Left forelimb (tissue), 1 donor: ENCODE measurements around the gene SELPLG.
"Not testable (repeated sequence)": the region's sequence is repeated elsewhere in the genome, so short reads cannot be mapped to it uniquely, and the experiment has no call there.

Experiments
- DNase-seq: peaks from one replicate; pipeline ENCODE4 v3.0.0-alpha.2; 2018; ENCODE audit warnings: low spot score

SELPLG gene

GRCh38 chr12:108604208-108604941 lies 29.3 kb downstream of the SELPLG start:
- no peak for DNase-seq

- no peak for DNase-seq
Observed at GRCh38 chr12:108603743-108604142, 30.0 kb downstream of the SELPLG start.

GRCh38 chr12:108602976-108603704 lies 30.6 kb downstream of the SELPLG start:
- DNase-seq: no peak

GRCh38 chr12:108602209-108602705 lies 31.4 kb downstream of the SELPLG start:
- no peak for DNase-seq

GRCh38 chr12:108600702-108601007 lies 33.0 kb downstream of the SELPLG start:
- no peak for DNase-seq

- DNase-seq: no peak
Observed at GRCh38 chr12:108599948-108600701, 33.6 kb downstream of the SELPLG start.

- DNase-seq: no peak
Observed at GRCh38 chr12:108599541-108599940, 34.2 kb downstream of the SELPLG start.

- no peak for DNase-seq
Observed at GRCh38 chr12:108598553-108599250, 35.0 kb downstream of the SELPLG start.

- peak; percentile 84 for DNase-seq
Observed at GRCh38 chr12:108597559-108598471, 35.9 kb downstream of the SELPLG start, which contains the start of gene TMEM119. Gene TMEM119 (minus strand): TSS chr12:108598084. CDS start chr12:108592383, 5,701 bp downstream.

- no peak for DNase-seq
Observed at GRCh38 chr12:108596854-108597558, 36.7 kb downstream of the SELPLG start.

- DNase-seq: no peak
Observed at GRCh38 chr12:108595711-108596647, 37.7 kb downstream of the SELPLG start.

- DNase-seq: no peak
Observed at GRCh38 chr12:108594960-108595710, 38.6 kb downstream of the SELPLG start.

- DNase-seq: no peak
Observed at GRCh38 chr12:108594323-108594903, 39.3 kb downstream of the SELPLG start.

- no peak for DNase-seq
Observed at GRCh38 chr12:108592033-108592909, 41.4 kb downstream of the SELPLG start.

- no peak for DNase-seq
Observed at GRCh38 chr12:108591267-108591980, 42.3 kb downstream of the SELPLG start.

- not testable (repeated sequence) for DNase-seq
Observed at GRCh38 chr12:108590463-108590862, 43.2 kb downstream of the SELPLG start.
